ENCODE data around the gene ATP23. TPM values are rescaled to one million over a fixed set of nuclear protein-coding genes. Genes with fewer than 3 reads are reported as not detected.

Gene ATP23, protein sequence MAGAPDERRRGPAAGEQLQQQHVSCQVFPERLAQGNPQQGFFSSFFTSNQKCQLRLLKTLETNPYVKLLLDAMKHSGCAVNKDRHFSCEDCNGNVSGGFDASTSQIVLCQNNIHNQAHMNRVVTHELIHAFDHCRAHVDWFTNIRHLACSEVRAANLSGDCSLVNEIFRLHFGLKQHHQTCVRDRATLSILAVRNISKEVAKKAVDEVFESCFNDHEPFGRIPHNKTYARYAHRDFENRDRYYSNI
- total RNA-seq (2021) (5.6 to 7.0 TPM (median 6.1 TPM) in 3 replicates), Bru-seq, nascent RNA (percentile 57 among the genes with signal in this experiment)
- long read RNA-seq, experiment 1, transcript ATP23-201 (6 exons, 1,245 nt) = major isoform, 6 of 10 reads
- long read RNA-seq, experiment 1, partial matches to known transcripts = 0 of 10 reads
- long read RNA-seq, experiment 1, other reads (novel, unspliced or antisense) = 4 of 10 reads
- long read RNA-seq, experiment 2, transcript ATP23-201 (6 exons, 1,245 nt) = major isoform, 9 of 12 reads
- long read RNA-seq, experiment 2, partial matches to known transcripts = 0 of 12 reads
- long read RNA-seq, experiment 2, other reads (novel, unspliced or antisense) = 3 of 12 reads
- long read RNA-seq, experiment 3, transcript ATP23-201 (6 exons, 1,245 nt) = major isoform, 27 of 27 reads
- long read RNA-seq, experiment 3, partial matches to known transcripts = 0 of 27 reads
- long read RNA-seq, experiment 3, other reads (novel, unspliced or antisense) = 0 of 27 reads

GRCh38 chr12:57941165-57941894, at the start of gene ATP23:
Gene ATP23 (plus strand): TSS chr12:57941567. CDS start chr12:57941702, 135 bp downstream.
- peaks cover 34% of the 10 kb centered on the region for H3K27me3 Mint-ChIP-seq (ENCODE audit: low read depth)
- DNase-seq (ENCODE audit: low spot score) (peak; percentile 95), ATAC-seq (peak; percentile 96)
- H3K9me3 Mint-ChIP-seq = 0 out of 2 replicates have a peak, but pooled peaks cover 3% of the 10 kb centered on the region
- POLR2A ChIA-PET = interaction anchor here (0.6 to 1.4 kb wide), 5 partner anchors 10 to 1566 kb away, joined by 3 to 6 read pairs (median 4); partner anchors contain the start of genes CTDSP2 and TSPAN31
- CTCF ChIA-PET = interaction anchor here (0.6 to 1.3 kb wide), 5 partner anchors 47 to 215 kb away, joined by 3 to 5 read pairs (median 3); partner anchors contain the start of gene CTDSP2
- peak within 1 kb of the TSS; percentile 78 for H3K27ac Mint-ChIP-seq
- H3K4me1 Mint-ChIP-seq = peaks cover 12% of the 10 kb centered on the region
- no peaks in the 10 kb centered on the region for H3K36me3 Mint-ChIP-seq
- peak within 1 kb of the TSS; percentile 88 for H3K4me3 Mint-ChIP-seq
- TF ChIP-seq ZNF232 (CRISPR knock-in tag; IDR thresholded peaks at IDR 0.05) (peak; percentile 72; the same call in 1 of the 2 replicates), PREB (CRISPR knock-in tag; IDR thresholded peaks at IDR 0.05; ENCODE audit: borderline replicate concordance) (no peak), NFATC4 (CRISPR knock-in tag; IDR thresholded peaks at IDR 0.05) (no peak), E2F5 (CRISPR knock-in tag; IDR thresholded peaks at IDR 0.05) (peak; percentile 95), MAX (CRISPR knock-in tag; IDR thresholded peaks at IDR 0.05) (peak; percentile 85), SP1 (CRISPR knock-in tag; conservative IDR thresholded peaks at IDR 0.05) (peak; percentile 85), ZNF396 (CRISPR knock-in tag; IDR thresholded peaks at IDR 0.05; ENCODE audit: borderline replicate concordance) (no peak), SMAD3 (CRISPR knock-in tag; IDR thresholded peaks at IDR 0.05; ENCODE audit: borderline replicate concordance) (peak; percentile 79; the same call in 1 of the 2 replicates), FOXP1 (CRISPR knock-in tag; IDR thresholded peaks at IDR 0.05; ENCODE audit: borderline replicate concordance) (peak; percentile 43; the same call in 1 of the 2 replicates), ZNF532 (CRISPR knock-in tag; IDR thresholded peaks at IDR 0.05; ENCODE audit: borderline replicate concordance) (0 out of 2 replicates have a peak, but pooled peaks have one; percentile 13), FOXK1 (CRISPR knock-in tag; IDR thresholded peaks at IDR 0.05) (peak; percentile 58), NFE2L1 (CRISPR knock-in tag; IDR thresholded peaks at IDR 0.05) (peak; percentile 72; the same call in 1 of the 2 replicates), ATF1 (CRISPR knock-in tag; IDR thresholded peaks at IDR 0.05) (no peak)
- TF ChIP-seq, protein P1, sequence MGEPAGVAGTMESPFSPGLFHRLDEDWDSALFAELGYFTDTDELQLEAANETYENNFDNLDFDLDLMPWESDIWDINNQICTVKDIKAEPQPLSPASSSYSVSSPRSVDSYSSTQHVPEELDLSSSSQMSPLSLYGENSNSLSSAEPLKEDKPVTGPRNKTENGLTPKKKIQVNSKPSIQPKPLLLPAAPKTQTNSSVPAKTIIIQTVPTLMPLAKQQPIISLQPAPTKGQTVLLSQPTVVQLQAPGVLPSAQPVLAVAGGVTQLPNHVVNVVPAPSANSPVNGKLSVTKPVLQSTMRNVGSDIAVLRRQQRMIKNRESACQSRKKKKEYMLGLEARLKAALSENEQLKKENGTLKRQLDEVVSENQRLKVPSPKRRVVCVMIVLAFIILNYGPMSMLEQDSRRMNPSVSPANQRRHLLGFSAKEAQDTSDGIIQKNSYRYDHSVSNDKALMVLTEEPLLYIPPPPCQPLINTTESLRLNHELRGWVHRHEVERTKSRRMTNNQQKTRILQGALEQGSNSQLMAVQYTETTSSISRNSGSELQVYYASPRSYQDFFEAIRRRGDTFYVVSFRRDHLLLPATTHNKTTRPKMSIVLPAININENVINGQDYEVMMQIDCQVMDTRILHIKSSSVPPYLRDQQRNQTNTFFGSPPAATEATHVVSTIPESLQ (CRISPR knock-in tag; IDR thresholded peaks at IDR 0.05) = no peak
- TF ChIP-seq, protein P2, sequence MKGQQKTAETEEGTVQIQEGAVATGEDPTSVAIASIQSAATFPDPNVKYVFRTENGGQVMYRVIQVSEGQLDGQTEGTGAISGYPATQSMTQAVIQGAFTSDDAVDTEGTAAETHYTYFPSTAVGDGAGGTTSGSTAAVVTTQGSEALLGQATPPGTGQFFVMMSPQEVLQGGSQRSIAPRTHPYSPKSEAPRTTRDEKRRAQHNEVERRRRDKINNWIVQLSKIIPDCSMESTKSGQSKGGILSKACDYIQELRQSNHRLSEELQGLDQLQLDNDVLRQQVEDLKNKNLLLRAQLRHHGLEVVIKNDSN (CRISPR knock-in tag; IDR thresholded peaks at IDR 0.05) = 0 out of 2 replicates have a peak, but pooled peaks have one; percentile 27
- TF ChIP-seq, protein P3, sequence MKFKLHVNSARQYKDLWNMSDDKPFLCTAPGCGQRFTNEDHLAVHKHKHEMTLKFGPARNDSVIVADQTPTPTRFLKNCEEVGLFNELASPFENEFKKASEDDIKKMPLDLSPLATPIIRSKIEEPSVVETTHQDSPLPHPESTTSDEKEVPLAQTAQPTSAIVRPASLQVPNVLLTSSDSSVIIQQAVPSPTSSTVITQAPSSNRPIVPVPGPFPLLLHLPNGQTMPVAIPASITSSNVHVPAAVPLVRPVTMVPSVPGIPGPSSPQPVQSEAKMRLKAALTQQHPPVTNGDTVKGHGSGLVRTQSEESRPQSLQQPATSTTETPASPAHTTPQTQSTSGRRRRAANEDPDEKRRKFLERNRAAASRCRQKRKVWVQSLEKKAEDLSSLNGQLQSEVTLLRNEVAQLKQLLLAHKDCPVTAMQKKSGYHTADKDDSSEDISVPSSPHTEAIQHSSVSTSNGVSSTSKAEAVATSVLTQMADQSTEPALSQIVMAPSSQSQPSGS (CRISPR knock-in tag; IDR thresholded peaks at IDR 0.05; ENCODE audit: borderline replicate concordance, low read depth) = no peak
- TF ChIP-seq, protein P4, sequence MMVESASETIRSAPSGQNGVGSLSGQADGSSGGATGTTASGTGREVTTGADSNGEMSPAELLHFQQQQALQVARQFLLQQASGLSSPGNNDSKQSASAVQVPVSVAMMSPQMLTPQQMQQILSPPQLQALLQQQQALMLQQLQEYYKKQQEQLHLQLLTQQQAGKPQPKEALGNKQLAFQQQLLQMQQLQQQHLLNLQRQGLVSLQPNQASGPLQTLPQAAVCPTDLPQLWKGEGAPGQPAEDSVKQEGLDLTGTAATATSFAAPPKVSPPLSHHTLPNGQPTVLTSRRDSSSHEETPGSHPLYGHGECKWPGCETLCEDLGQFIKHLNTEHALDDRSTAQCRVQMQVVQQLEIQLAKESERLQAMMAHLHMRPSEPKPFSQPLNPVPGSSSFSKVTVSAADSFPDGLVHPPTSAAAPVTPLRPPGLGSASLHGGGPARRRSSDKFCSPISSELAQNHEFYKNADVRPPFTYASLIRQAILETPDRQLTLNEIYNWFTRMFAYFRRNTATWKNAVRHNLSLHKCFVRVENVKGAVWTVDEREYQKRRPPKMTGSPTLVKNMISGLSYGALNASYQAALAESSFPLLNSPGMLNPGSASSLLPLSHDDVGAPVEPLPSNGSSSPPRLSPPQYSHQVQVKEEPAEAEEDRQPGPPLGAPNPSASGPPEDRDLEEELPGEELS (CRISPR knock-in tag; IDR thresholded peaks at IDR 0.05) = peak; percentile 25; the same call in 1 of the 2 replicates
- TF ChIP-seq, protein P5, sequence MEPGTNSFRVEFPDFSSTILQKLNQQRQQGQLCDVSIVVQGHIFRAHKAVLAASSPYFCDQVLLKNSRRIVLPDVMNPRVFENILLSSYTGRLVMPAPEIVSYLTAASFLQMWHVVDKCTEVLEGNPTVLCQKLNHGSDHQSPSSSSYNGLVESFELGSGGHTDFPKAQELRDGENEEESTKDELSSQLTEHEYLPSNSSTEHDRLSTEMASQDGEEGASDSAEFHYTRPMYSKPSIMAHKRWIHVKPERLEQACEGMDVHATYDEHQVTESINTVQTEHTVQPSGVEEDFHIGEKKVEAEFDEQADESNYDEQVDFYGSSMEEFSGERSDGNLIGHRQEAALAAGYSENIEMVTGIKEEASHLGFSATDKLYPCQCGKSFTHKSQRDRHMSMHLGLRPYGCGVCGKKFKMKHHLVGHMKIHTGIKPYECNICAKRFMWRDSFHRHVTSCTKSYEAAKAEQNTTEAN (CRISPR knock-in tag; IDR thresholded peaks at IDR 0.05) = no peak

Data from WTC11 (cell line).